Measurements from ENCODE around the gene TRIM69. TPM values are rescaled to one million over a fixed set of nuclear protein-coding genes. Genes with fewer than 3 reads are reported as not detected.

The TRIM69 gene
- 26.0 and 28.2 TPM in 2 replicates for total RNA-seq

GRCh38 chr15:44736181-44736765 lies at the start of gene TRIM69:
Gene TRIM69, plus strand, starts transcription at chr15:44736528. Its CDS starts 177 bp downstream, at chr15:44736705.

GRCh38 chr15:44711096-44711742 lies 25.1 kb upstream of the TRIM69 start, which contains the start of the genes B2M and PATL2:
Gene B2M, plus strand, starts transcription at chr15:44711517. Its CDS starts 30 bp downstream, at chr15:44711547.
Gene PATL2, minus strand, starts transcription at chr15:44711323. Its CDS starts 34,833 bp downstream, at chr15:44676490.

Other genes starting within 250 kb of the TRIM69 start
- gene EIF3J, start 199.4 kb upstream of the TRIM69 start, total RNA-seq: 25.3 and 33.7 TPM in 2 replicates
- 103 and 126 TPM in 2 replicates for gene SPG11, start 72.9 kb upstream of the TRIM69 start, total RNA-seq
- 1.2 and 1.3 TPM in 2 replicates for gene PATL2, start 25.2 kb upstream of the TRIM69 start, total RNA-seq
- 2,721 and 2,931 TPM in 2 replicates for gene B2M, start 25.0 kb upstream of the TRIM69 start, total RNA-seq
- gene TERB2, start 220.2 kb downstream of the TRIM69 start, total RNA-seq: not detected in 2 replicates

Measured in smooth muscle cell of trachea (primary cell).